GDM1 (cell line): ENCODE results near the gene STAG3.
"Not testable (repeated sequence)": the region's sequence is repeated elsewhere in the genome, so short reads cannot be mapped to it uniquely, and the experiment has no call there.

Source experiments
- DNase-seq: peaks from one replicate; lab custom pipeline; 2025; lab: John Stamatoyannopoulos, UW

STAG3 gene

DNA sequence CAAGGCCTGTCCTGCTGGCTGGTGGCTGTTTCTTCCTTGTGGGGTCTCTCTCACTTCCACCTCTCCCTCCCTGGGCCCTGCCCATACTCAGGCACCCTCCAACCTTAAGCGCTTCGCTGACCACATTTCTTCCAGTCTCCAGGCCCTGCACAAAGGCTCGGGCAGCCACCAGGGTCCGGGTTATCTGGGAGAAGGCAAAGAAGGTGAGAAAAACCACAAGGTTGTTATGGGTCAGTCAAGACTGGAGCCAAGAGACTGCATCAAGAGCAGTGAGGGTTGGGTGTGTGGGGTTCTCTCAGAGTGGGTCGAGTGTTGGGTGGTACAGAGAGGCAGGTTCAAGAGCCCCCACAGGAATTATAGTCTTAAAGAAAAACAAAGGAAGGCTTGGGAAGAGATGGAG lies 3.1 kb upstream of the STAG3 start:
- DNase-seq, result no peak

DNA sequence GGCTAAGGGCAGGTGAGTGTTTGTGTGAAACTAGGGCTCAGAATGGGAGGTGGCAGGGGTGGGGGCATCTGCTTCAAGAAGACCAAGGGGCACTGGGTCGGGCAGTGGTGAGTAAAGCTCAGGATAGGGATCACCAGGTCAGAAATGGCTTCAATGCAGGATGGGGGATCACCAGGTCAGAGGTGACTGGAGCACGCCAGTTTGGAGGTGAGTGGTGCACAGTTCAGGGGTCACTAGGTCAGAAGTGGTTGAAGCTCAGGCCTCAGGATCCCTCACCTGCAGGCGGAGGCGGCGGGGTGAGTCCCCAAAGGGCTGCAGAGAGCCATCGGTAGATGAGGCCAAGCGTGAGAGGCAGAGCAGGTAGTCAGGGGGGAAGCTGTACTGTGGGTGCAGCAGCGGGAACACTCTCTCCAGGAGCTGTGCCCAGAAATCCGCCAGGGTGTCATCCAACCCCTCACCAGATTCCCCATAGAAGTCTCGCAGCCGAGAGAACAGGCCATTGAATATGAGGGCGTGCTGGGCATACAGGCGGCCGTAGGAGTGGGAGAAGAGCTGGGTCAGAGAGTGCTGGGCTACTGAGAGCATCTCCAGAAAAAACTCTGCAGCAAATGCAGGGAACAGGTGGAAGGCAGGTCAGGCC lies 2.3 kb upstream of the STAG3 start:
- no peak for DNase-seq

DNA sequence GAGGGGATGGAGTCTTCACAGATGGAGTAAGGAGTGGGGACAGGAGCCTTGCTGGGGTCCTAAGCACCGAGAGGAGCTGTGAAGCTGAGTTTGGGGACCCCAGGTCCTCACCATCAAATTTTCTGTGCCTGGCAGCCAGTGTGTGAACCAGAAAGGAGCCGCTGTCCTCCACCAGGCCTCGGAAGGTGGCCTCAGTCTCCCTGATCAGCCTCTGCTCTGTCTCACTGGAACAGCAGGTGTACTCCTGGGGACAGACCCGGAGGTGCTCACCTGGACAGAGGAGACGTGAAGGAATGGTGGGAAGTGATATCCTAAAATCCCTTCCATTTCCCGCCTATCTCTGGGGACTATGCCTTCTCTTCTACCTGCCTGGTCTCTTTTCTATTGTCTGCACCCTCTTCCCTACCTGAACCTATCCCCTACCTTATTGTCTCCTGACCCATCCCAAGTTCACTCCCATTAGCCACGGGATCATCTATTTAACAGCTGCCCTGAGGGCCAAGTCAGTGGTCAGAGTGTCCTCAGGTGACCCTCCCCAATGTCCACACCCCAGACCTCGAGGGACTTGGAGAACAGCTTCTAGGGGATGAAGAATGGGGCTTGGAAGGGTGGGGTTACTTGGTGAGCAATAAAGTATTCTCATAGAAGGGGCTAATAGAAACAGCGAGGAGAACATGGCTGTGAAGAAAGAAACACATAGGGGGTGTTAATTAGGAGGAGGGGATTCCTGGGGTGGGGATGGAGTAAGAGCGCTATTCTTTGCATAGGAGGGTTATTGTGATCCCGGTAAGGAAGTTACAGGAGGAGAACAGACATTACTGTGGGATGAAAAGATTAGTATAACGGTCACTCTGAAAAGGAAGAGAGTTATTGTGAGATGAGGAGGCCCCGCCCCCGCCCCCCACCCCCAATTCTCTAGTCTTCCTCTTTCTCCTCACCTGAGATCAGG lies 1.3 kb upstream of the STAG3 start:
- DNase-seq, result no peak

DNA sequence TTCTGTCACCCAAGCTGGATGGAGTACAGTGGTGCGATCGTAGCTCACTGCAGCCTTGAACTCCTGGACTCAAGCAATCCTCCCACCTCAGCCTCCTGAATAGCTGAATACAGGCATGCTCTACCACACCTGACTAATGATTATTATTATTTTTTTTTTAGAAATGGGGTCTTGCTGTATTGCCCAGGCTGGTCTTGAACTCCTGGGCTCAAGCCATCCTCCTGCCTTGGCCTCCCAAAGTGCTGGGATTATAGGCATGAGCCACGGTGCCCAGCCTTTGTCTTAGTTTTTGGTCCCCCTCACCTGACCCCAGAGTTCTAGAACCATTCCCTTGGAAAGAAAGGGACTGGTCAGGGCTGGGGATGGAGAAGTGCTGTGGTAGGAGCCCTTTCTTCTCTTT lies 2.4 kb downstream of the STAG3 start:
- DNase-seq, result not testable (repeated sequence)

DNA sequence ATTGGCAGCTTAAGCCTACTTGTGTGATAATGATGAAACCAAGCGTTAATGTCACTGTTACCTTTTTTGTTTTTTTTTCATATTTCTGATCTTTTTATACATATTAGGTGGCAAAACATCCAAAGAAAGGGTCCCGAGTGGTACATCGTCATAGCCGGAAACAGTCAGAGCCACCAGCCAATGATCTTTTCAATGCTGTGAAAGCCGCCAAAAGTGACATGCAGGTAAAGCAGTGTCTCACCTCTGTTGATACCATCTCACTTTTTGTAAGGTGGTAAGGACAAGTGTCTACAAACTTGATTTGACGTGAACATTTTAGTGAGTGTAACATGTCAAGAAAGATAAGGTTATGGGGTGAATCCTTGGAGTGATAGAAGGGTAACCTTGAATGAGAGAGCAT lies 4.9 kb downstream of the STAG3 start:
- not testable (repeated sequence) for DNase-seq

DNA sequence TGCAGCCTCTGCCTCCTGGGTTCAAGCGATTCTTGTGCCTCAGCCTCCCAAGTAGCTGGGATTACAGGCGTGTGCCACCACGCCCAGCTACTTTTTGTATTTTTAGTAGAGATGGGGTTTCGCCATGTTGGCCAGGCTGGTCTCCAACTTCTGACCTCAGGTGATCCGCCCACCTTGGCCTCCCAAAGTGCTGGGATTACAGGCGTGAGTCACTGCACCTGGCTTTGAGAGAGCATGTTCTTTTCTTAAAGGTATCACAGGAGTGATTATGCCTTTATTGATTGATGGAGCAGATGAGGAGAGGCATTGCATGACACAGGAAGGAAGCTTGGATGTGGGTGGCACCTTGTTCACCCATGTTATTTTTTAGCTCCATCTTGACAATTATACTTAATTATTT lies 5.4 kb downstream of the STAG3 start:
- not testable (repeated sequence) for DNase-seq

DNA sequence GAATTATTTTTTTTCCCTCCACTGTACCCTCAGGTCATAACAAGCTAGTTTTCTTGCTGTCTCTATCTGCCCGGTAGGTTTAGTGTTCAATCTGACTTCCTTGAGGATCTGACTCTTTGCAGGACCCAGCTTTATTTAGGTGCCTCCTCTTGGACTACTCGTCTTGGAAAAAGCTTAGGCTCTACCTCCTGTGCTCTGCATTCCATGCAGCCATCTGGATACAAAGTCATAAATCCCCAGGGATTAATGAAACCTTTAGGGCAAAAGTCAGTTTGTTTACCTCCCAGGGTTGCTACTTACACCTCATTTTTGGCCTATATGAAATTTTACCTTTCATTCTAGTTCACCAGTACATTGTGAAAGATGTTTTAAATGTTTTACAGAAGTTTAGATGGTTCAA lies 8.0 kb downstream of the STAG3 start:
- DNase-seq, result no peak

DNA sequence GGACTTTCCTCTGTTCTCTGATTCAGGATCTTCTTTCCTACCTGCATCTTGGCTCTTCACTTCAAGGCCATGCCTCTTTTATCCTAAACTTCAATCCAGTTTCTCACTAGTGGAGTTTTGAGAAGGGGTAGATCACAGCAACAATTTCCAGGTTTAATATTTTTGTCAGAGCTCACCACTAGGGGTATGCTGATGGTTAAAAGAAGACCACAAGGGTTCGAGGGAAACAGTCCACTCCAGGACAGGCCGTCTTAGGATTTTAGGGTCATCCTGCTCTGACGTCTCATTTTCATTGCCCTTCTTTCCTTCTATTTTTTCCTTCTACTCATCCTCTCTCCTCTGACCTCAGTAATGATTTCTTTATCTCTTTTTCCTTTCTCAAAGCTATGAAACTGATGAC lies 11.3 kb downstream of the STAG3 start:
- DNase-seq, result no peak

DNA sequence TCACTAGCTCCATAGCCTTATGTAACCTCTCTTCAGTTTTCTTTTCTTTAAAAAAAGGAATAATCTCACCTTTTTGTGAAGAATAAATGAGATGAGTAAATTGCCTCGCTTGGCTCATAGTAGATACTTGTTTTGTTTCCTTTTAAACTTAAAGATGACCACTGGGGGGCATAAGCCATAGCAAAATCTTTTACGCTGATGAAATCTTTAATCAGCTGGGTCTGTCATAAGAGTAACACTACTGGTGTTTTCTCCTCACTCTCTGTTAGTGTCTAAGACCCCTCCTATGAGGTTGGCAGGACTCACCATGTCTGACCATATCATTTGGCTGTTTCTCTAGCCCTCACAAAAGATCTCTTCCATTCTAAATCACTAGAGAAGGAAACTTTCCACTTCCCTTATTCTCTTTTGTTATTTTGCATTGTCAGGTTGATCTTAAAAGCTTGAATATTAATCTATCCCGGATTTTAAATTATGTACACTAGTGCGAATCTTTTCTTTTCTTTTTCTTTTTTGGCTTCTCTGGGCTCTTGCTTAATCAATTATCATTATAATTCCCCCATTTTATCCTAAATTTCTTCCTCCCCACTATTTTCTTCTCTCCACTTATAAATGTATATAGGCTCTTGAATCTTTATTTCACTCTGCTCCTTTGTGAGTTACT lies 12.5 kb downstream of the STAG3 start:
- DNase-seq, result no peak

DNA sequence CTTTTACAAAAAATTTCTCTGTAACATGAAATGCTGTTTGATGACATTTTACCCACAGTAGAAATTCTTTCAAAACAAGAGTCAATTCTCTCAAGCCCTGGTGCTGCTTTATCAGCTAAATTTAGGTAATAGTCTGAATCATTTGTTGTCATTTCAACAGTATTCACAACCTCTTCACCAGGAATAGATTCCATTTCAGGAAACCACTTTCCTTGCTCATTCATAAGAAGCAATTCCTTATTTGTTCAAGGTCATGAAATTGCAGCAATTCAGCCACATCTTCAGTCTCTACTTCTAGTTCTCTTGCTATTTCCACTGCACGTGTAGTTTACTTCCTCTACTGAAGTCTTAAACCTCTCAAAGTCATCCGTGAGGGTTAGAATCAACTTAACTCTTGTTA lies 14.1 kb downstream of the STAG3 start:
- no peak for DNase-seq

DNA sequence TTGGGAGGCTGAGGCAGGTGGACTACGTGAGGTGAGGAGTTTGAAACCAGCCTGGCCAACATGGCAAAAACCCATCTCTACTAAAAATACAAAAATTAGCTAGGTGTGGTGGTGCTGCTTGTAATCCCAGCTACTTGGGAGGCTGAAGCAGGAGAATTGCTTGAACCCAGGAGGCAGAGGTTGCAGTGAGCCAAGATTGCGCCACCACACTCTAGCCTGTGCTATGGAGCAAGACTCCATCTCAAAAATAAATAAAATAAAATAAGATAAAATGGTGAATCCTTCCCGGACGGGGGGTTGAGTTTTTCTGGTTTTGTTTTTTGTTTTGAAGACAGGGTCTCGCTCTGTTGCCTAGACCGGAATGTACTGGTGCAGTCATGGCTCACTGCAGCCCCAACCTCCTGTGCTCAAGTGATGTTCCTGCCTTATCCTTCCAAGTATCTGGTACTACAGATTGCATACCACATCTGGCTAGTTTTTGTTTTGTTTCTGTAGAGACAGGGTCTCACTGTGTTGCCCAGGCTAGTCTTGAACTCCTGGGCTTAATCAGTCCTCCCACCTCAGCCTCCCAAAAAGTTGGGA lies 14.7 kb downstream of the STAG3 start:
- DNase-seq, result not testable (repeated sequence)

DNA sequence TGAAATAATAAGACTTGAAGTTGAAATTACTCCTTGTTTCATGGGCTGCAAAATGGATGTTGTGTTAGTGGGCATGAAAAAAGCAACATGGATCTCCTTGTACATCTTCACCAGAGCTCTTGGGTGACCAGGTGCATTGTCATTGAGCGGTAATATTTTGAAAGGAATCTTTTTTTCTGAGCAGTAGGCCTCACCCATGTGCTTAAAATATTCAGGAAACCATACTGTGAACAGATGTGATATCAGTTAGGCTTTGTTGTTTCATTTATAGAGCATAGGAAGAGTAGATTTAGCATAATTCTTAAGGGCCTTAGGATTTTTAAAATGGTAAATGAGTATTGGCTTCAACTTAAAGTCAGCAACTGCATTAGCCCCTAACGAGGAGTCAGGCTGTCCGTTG lies 15.3 kb downstream of the STAG3 start:
- DNase-seq, result no peak

DNA sequence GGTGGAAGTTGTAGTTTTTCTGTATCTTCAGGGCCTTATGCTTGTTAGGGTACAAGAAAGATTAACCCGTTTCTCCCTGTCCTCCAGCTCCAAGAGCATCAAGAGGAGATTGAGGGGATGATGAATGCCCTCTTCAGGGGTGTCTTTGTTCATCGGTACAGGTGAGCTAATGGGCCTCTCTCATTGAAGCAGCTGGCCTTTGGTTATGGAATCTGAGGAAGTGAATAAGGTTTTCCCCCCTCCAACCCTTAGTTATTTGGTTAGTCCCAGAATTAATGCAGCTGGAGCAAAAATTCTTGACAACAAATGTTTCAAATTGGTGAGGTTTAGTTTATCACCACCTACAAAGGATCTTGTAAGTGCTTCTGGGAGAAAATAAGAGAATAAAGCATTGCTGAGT lies 17.5 kb downstream of the STAG3 start:
- DNase-seq, result no peak

DNA sequence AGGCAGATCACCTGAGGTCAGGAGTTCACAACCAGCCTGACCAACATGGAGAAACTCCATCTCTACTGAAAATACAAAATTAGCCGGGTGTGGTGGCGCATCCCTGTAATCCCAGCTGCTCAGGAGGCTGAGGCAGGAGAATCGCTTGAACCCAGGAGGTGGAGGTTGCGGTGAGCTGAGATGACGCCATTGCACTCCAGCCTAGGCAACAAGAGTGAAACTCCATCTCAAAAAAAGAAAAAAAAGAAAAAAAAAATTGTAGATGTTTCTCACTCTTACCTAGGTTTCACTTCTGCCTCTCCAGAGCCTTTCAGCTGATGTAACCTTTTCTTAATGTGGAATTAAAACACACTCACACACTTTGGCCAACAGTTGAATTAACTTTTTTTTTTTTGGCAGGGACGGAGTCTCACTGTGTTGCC lies 18.2 kb downstream of the STAG3 start:
- not testable (repeated sequence) for DNase-seq

DNA sequence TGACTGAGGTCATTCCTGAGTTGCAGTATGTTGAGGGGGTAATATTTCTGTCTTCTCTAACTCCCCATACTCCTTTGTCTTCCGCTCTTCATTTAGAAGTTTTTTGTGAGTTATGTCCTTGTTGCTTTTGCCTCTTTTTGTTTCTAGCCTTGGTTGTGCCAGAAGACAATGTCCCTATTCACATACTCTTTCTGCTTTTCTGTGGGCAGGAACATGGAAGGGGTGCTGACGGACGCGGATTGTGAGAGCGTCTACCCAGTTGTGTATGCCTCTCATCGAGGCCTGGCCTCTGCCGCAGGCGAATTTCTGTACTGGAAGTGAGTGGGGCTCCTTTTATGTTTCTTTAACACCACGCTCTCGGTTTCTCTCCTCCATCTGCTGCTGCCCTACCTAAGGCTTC lies 20.5 kb downstream of the STAG3 start:
- no peak for DNase-seq

DNA sequence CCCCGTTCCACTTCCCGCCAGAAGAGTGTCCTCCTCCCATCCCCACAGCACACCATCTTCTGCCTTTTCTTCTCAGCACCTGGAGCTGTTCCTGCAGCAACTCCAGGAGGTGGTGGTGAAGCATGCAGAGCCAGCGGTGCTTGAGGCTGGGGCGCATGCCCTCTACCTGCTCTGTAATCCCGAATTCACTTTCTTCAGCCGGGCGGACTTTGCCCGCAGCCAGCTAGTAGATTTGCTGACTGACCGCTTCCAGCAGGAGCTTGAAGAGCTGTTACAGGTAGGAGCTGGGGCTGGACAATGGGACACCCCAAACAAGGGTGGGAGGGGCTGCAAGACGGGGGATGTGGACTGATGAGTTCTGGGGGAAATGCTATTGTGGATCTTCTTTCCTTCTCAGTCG lies 23.0 kb downstream of the STAG3 start:
- DNase-seq, result no peak

DNA sequence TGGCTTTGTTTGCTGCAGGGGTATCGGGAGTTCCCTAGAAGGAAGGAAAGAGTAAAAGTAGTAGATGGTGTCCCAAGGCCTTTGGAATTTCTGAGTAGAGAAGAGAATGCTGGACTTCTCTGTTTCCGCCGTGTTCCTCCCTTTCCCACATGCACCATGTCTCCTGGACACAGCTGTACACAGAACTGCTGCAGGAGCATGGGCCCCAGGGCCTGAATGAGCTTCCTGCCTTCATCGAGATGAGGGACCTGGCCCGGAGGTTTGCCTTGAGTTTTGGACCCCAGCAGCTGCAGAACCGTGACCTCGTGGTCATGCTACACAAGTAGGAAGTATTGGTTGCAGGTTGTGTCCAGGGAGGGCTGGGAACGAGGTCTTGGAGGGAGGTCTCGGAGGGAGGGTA lies 26.7 kb downstream of the STAG3 start:
- no peak for DNase-seq

DNA sequence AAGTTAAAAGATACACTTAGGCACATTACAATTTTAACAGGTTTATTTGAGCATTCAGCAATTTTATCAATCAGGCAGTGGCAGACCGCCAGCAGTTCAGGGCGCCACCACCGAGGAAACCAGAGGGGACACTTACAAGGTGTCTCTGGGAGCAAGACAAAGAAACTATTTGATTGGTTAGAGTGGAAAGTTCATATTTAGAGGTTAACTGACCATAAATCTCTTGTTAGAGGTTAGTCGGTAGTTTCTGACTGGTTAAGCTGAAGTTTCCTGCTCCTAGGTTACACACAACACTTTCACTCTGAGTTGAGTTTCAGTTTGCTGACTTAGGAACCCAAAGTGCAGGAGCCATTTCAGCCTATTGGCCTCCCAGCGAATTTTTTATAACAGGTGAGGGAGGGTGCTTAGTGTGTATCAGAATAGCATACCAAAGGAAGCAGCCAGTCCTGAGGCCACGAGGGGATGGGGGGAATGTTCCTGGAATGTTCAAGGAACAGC lies 31.2 kb downstream of the STAG3 start:
- DNase-seq, result no peak

DNA sequence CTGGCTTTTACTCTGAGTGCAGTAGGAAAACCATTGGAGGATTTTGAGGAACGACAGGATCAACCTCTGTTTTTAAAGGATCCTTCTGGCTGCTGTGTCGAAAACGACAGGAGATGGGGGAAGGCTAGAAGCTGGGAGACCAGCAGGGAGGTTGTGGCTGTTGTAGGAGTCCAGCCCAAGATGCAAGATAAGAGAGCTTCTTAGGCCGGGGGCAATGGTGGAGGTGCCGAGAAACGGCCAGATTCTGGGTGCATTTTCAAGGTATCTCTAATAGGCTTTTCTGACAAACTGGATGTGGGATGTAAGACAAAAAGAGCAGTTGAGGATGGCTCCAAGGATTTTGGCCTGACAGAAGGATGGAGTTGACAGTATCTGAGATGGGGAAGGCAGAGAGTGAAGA lies 31.8 kb downstream of the STAG3 start:
- no peak for DNase-seq

DNA sequence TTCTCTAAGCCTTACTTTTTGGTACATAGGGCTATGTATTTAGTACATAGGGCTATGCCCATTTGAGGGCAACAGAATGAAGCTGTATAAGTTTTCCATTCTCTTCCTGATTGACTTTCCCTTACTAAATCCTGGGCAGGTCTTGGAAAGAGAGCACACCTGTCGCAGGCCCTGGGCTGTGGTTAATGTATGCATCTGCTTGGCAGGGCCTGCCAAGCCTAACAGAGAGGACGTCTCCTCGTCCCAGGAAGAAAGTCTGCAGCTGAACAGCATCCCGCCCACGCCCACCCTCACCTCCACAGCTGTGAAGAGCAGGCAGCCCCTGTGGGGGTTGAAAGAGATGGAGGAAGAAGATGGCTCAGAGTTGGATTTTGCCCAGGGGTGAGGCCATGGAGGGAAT lies 33.1 kb downstream of the STAG3 start:
- DNase-seq, result no peak

DNA sequence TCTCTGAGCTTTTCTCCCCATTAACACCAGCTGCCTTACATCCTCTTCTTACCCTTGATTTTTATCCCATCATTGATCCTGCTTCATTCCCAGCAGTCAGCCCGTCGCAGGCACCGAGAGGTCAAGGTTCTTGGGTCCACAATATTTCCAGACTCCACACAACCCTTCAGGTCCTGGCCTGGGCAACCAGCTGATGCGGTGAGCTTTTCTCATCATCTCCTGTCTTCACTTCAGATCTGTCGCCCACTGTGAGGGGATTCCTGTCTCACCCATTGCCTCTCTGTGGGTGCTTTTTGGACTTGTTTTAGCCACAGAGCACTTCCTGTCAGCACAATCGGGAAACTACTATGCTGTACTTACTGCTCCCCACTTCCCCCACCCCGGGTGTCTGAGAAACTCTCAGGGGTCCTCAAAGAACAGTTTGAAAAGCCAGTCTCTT lies 33.6 kb downstream of the STAG3 start:
- DNase-seq, result no peak

DNA sequence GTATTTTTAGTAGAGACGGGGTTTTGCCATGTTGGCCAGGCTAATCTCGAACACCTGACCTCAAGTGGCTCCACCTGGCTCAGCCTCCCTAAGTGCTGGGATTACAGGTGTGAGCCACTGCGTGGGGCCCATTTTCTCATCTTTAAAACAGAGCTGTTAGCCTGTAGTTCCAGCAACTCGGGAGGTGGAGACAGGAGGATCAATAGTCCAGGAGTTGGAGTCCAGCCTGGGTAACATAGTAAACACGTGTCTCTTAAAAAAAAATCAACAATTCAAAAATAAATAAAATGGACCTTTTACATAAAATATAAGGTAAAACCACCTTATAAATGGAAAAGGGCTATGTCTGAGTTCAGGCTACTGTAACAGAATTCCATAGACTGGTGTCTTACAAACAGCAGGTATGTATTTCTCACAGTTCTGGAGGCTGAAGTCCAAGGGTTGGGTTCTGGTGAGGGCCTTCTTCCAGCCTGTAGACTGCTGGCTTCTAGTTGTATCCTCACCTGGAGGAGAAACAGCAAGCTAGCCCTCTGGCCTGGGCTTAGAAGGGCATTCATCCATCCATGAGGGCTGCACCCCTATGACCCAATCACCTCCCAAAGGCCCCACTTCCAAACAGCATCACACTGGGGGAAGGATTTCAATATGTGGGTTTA lies 35.0 kb downstream of the STAG3 start:
- DNase-seq, result no peak
